NCI-H2227 (cell line): ENCODE measurements around the gene PTPRCAP.

Experiments
- DNase-seq: peaks from one replicate; lab custom pipeline; 2025; ENCODE audit not compliant: unreplicated experiment; lab: John Stamatoyannopoulos, UW

Gene PTPRCAP

DNA sequence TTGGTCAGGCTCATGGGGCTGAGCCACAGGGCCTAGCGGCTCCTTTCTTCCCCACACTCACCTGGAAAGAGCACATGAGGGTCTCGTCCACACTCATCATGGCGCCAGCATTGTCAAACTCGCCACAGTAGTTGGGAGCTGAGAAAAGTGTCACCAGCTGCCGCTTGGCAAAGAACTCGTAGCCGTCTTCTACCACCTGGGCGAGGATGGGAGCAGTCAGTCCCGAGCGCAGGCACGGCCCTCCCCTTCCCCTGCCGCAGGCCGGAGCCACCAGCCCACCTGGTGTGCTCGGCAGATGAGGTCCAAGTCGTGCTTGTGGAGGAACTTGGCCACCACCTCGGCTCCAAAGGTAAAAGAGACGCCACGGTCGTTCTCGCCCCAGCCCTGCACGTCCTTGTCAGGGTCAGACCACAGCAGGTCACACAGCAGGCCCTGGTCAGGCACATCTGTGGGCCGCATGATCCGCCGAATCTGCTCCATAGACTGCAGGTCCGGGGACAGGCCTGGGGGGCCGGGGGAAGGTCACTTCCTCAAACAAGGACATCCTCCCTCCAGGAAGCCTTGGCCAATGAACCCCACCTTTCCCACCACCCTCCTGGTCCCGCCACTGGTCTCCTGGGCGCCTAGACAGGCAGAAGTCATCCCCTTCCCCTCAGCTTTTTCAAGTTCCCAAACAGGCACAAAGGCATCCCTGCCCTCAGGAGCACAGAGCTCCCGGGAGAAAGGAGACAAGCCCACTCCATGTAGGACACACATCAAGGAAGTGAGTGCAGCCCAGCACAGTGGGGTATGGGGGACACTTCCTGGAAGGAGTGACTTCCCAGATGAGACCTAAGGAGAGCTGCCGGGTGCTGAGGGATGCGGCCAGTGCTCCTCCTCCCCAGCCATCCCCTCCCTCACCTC is 38.6 kb downstream of the PTPRCAP start:
- no peak for DNase-seq

DNA sequence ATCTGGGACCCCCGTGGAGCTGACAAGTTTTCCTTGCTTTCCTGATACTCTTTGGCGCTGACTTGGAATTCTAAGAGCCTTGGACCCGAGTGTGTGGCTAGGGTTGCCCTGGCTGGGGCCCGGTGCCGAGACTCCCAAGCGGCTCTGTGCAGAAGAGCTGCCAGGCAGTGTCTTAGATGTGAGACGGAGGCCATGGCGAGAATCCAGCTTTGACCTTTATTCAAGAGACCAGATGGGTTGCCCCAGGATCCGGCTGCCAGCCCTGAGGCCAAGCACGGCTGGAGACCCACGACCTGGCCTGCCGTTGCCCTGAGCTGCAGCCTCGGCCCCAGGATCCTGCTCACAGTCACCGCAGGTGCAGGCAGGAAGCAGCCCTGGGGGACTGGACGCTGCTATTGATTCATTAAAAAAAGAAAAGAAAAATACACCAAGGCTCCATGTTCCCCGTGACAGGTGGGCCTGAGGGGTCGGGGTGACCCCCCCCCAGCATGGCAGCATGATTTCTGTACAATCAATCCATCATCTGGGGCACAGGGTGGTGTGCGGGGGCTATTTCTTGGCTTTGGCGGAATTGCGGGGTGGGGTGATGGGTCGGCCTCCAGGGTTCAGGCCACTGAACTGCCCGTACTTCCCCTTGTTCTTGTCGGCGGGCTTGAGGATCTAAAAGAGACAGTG is 39.4 kb downstream of the PTPRCAP start:
- no peak for DNase-seq

DNA sequence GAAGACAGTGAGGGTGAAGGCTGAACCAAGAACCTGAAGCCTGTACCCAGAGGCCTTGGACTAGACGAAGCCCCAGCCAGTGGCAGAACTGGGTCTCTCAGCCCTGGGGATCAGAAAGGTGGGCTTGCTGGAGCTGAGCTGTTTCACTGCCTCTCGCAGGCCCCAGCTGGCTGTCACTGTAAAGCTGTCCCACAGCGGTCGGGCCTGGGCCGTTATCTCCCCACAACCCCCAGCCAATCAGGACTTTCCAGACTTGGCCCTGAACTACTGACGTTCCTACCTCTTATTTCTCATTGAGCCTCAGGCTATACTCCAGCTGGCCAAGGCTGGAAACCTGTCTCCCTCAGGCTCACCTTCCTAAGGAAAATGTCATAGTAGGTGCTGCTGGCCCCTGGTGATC is 39.9 kb downstream of the PTPRCAP start:
- DNase-seq, result no peak

DNA sequence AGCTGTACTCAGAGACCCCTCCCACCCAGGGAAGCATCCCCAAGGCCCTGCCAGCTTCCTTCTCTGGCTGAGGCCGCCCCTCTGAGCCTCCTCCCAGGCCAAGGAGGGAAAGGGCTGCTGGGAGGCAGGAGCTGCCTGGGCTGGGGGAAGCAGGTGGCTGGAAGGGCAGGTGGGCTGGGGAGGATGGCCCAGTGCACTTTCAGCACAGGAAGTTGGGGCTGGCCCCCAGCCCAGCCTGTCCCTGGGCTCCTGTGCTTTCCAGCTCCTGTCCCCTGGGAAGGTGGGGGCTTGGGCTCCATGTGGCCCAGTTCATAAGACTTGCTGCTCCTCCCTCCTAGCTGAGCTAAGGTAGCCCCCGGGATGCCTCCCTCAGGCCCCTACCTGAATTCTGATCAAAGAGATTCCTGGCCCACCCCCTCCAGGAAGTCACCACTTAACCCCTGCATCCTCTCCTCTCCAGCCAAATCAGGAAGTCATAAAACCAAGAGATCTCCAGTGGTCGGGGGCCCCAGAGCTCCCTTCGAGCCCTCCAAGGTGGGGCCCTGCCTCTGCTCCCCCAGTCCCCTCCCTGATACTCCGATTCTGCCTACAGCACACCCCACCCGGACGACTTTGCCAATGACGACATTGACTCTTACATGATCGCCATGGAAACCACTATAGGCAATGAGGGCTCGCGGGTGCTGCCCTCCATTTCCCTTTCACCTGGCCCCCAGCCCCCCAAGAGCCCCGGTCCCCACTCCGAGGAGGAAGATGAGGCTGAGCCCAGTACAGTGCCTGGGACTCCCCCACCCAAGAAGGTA is 40.7 kb downstream of the PTPRCAP start:
- DNase-seq, result no peak

DNA sequence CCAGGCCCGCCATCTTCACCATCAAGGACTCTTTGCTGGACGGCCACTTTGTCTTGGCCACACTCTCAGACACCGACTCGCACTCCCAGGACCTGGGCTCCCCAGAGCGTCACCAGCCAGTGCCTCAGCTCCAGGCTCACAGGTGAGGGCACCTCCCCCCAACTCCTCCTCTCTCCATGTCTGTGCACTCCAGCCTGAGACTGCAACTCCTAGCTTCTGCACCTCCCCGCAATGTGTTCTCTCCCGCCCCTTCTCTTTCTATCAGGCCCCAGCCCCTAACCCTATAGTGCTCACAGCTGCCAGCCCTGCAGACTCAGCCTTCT is 41.3 kb downstream of the PTPRCAP start:
- no peak for DNase-seq

DNA sequence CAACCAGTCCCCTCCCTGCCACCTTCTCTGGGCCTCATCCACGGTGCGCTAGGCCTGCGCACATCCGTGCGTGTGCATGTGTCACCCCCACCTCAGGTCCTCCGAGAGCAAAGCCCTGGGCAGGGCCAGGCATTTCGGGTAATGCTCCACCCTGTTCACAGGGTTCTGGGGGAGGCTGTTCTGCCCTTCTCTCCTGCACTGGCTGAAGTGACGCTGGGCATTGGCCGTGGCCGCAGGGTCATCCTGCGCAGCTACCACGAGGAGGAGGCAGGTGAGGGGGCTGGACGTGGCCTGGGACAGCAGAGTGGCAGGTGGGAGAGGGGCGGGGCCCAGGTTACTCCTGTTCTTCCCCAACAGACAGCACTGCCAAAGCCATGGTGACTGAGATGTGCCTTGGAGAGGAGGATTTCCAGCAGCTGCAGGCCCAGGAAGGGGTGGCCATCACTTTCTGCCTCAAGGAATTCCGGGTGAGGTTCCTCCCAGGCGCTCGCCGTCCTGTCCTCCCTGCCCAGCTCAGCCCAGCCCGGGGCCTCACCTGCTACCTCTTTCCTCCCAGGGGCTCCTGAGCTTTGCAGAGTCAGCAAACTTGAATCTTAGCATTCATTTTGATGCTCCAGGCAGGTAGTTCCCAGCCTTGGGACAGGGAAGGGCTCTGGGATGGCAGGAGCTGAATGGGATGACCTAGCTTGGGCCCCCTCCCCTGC is 41.8 kb downstream of the PTPRCAP start:
- no peak for DNase-seq

DNA sequence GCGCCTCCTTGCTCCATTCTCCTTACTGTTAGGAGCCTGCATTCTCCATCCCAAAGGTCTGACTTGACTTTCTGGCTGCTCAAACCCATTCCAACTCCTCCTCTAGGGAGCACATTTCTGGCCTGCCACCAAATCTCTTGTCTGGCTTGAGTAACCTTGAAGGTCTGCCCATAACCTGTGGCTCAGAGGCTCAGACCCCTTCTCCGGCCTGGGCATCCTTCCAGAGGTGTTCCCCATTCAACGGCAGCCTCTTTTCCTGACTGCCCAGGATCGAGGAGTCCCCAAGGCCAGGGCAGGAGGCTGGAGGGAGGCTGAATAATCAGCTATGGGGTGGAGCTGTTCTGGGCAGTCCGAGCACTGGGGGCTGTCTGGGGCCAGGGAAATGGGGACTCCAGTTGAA is 43.5 kb downstream of the PTPRCAP start:
- DNase-seq, result no peak

DNA sequence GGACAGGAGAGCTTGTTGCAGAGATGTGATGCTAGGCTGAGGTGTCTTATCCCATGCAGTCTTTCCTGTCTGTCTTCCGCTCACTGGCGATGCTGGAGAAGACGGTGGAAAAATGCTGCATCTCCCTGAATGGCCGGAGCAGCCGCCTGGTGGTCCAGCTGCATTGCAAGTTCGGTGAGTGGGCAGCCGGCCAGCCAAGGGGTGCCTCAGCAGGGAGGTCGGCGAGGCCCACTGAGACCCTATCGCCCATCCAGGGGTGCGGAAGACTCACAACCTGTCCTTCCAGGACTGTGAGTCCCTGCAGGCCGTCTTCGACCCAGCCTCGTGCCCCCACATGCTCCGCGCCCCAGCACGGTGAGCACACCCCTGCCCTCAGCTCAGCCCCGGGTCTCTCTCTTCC is 44.0 kb downstream of the PTPRCAP start:
- no peak for DNase-seq

DNA sequence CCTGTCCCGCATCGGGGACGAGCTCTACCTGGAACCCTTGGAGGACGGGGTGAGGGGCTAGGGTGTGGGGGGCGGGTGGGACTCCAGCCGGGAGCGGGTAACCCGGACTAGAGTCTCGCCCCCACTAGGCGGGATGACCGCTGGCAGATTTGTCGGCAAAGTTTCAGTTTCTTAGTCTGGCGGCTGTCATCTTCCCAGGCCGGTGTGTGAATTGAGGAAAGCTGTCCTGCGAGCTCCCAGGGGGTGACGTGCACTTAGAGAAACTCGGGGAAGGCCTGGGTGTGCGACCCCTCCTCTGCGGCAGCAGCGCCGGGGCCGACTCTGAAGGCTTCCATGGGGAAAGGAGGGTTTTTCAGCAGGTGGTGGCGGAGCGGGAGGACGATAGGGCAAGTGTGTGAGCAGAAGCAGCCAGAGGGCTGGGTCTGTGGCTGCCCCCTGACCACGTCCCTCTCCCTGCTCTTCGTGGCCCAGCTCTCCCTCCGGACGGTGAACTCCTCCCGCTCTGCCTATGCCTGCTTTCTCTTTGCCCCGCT is 45.2 kb downstream of the PTPRCAP start:
- no peak for DNase-seq

DNA sequence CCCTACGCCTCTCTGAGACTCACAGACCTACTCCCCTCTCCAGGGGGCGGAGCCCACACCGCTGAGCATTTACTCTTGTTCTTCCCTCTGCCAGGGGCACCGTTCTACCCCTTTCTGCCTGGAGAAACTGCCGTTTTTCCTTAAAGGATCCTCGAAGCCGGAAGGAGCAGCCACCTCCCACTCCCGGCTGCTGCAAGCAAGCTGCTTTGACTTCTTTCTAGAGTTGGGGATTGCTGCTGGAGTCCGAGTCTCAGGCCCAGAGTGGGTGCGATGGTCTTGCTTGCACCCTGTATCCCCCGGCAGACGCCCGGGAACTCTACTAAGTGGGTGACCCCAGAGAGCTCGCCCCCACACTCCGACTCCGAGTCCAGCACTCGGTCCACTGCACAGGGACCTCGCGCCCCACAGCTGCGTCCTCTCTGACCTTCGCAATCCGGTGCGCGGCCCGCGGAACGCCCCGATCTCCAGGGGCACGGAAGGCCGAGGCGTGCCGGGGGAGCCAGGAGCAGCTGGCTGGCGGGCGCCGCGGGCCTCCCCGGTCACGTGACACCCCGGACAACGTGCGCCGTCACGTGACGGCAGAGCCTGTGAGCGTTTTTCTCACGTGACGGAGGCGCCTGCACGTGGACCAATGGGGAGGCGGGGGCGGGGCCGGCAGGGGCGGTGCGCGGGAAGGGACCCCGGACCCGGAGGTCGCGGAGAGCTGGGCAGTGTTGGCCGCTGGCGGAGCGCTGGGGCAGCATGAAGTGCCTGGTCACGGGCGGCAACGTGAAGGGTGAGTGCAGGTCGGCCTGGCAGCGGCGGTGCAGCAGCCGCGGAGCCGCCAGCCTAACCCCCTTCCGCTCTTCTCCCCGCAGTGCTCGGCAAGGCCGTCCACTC is 45.9 kb downstream of the PTPRCAP start, which contains the start of gene RAD9A:
Gene RAD9A (plus strand): TSS at position 683 of the 879 bp plus-strand sequence. CDS start 59 bp downstream, at position 742.
- DNase-seq, result peak; percentile 98

DNA sequence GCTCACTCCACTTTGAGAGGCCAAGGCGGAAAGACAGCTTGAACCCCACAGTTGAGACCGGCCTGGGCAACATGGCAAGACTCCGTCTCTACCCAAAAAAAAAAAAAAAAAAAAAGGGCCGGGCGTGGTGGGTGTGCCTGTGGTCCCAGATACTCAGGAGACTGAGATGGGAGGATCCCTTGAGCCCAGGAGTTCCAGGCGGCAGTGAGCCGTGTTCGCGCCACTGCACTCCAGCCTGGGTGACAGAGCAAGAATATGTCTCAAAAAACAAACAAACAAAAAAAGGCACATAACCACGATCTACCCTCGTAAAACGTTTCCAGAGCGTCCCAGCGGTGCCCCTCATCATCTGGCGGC is 46.6 kb downstream of the PTPRCAP start:
- no peak for DNase-seq

DNA sequence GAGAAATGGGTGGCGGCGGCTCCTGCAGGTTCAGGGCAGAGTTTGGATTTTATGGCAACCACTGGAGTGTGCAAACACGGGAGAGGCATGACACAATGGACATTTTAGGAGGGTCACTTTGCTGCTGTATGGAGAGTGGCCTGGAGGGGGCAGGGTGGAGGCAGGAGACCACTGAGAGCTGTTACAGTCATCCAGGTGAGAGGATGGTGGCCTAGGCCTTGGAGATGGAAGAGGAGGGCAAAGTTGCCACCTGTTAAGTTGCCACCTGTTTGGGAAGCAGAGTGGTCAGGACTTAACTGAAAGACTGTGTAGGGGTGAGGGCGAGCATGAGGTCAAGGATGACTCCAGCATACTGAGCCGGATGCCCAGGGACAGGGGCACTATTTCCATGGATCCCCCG is 48.0 kb downstream of the PTPRCAP start:
- no peak for DNase-seq

DNA sequence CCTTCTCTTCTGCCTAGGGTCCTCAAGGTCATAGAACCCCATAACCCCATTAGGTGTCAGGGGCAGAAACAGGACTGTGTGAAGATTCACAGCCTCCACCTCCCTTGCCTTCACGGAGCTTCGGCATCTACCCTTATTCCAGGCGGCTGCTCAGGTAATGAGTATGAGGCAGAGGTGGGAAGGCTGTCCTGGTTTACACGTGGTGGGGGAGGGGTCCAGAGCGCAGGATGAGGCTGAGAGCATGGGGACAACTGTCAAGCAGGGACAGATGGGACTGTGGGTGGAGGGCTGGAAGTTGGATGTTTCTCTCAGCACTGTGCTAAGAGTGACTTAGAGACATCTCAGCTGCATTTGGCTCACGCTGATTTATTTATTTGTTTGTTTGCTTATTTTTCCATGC is 50.0 kb downstream of the PTPRCAP start:
- no peak for DNase-seq

DNA sequence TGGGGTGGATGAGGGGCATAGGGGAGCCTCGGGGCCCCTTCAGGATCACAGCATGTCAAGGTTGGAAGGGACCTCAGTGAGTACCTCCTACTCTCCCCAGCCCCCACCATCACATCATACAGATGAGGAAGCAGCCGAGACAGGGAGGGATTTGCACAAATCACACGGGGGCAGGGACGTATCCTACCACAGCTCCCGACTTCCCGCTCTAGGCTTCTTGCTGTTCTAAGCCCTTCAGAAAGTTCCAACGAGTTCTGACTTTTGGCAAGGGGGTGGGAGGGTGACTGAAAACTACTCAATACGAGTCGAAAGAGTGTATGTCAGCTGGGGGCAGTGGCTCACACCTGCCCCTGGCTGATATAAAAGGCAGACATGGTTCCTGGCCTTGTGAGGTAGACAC is 50.4 kb downstream of the PTPRCAP start:
- DNase-seq, result no peak
